SU-DHL-6 (cell line): ENCODE measurements around the gene CTNNA2.

Source experiments
- CTCF ChIP-seq: fragments of 200-600 bp; sonication (generic); IDR thresholded peaks from one replicate; pipeline ENCODE4 v1.5.1; 2017; ENCODE audit warnings: antibody characterized with exemption, mild to moderate bottlenecking, low read length, moderate library complexity; ENCODE audit not compliant: insufficient read depth, poor library complexity, severe bottlenecking
- EZH2phosphoT487 ChIP-seq: fragments of 200-600 bp; sonication (generic), shearing (Covaris generic); conservative IDR thresholded peaks from 2 replicates; pipeline ENCODE4 v1.6.1; 2018; ENCODE audit warnings: mild to moderate bottlenecking, antibody characterized with exemption, low read length, moderate library complexity, mixed read lengths

GRCh38 chr2:80070587-80070986 lies 557.7 kb downstream of the CTNNA2 start:
- no peak for TF ChIP-seq CTCF
- TF ChIP-seq EZH2phosphoT487, result no peak
